K562 (cell line): ENCODE measurements around the gene GARRE1. TPM values are rescaled to one million over a fixed set of nuclear protein-coding genes. Genes with fewer than 3 reads are reported as not detected.

ENCODE experiments used
- BCLAF1 ChIP-seq, 2 experiments: fragments of 450-650 bp in 1 of 2; IDR thresholded peaks; 2 replicates each; pipeline ENCODE4 v1.6.1; 2011 to 2017; ENCODE audit warnings: low read depth in 2 of 2, antibody characterized with exemption in 1 of 2, borderline replicate concordance in 1 of 2, low read length in 1 of 2, mild to moderate bottlenecking in 1 of 2, mixed read lengths in 1 of 2; ENCODE audit not compliant: control insufficient read depth in 1 of 2
- C11orf30 ChIP-seq: fragments of 450-650 bp; IDR thresholded peaks from 2 replicates; pipeline ENCODE4 v1.6.1; 2016; ENCODE audit warnings: low read depth, mild to moderate bottlenecking
- CBX8 ChIP-seq: fragments of 200-600 bp; sonication (generic); IDR thresholded peaks from 2 replicates; pipeline ENCODE4 v1.6.1; 2012; ENCODE audit warnings: borderline replicate concordance, mixed run types, low read depth, mild to moderate bottlenecking, moderate library complexity, mixed read lengths, low read length, control low read depth, inconsistent platforms; ENCODE audit not compliant: poor library complexity, severe bottlenecking; ENCODE audit errors: extremely low read depth
- CREBBP ChIP-seq: IDR thresholded peaks from one replicate; pipeline ENCODE4 v1.6.1; 2012; ENCODE audit warnings: low read depth, mild to moderate bottlenecking, control low read depth, inconsistent platforms, low read length
- MAFF ChIP-seq: IDR thresholded peaks from 2 replicates; pipeline ENCODE4 v1.6.1; 2012; ENCODE audit warnings: low read length, improper control_type of control experiment
- MAZ ChIP-seq, 2 experiments: fragments of 450-650 bp in 1 of 2; sonication (generic) in 1 of 2; formaldehyde crosslinking; IDR thresholded peaks in 1 of 2; conservative IDR thresholded peaks in 1 of 2; 2 replicates each; pipeline versions ENCODE4 v1.4.0 to v1.5.0; 2020; ENCODE audit warnings: mild to moderate bottlenecking in 1 of 2, missing genetic modification reagents in 1 of 2
- MBD2 ChIP-seq: sonication (generic); IDR thresholded peaks from 2 replicates; pipeline ENCODE4 v1.6.1; 2016; ENCODE audit warnings: low read depth, borderline replicate concordance
- PHTF2 ChIP-seq: fragments of 250-450 bp; sonication (Bioruptor Pico); IDR thresholded peaks from 2 replicates; pipeline ENCODE4 v1.5.0; 2021; ENCODE audit warnings: mild to moderate bottlenecking
- SREBF1 ChIP-seq: fragments of 150-350 bp; IDR thresholded peaks from 2 replicates; pipeline ENCODE4 v1.6.1; 2014; ENCODE audit warnings: antibody characterized with exemption, low read depth, low read length, borderline replicate concordance
- ZNF133 ChIP-seq: fragments of 250-450 bp; sonication (Bioruptor Pico); IDR thresholded peaks from 2 replicates; pipeline ENCODE4 v1.4.0; 2020; ENCODE audit warnings: mild to moderate bottlenecking
- ZNF134 ChIP-seq: fragments of 250-450 bp; sonication (Bioruptor Pico); conservative IDR thresholded peaks from 2 replicates; pipeline ENCODE4 v1.4.0; 2020
- polyA plus RNA-seq, 8 experiments: library from polyadenylated mRNA; depleted of rRNA in 4 of 8; stranded (reverse) in 5 of 8; unstranded in 3 of 8; fragments of >200 nt; fragmentation: Nextera tagmentation in 2 of 8; fragmentation: Illumina TruSeq in 1 of 8; extraction: Ambion mirVana in 2 of 8; extraction: Trizol in 1 of 8; gene quantifications; 2 replicates each; pipeline versions ENCODE4 v1.2.1 to v1.2.3, GENCODE V29; 2011 to 2014; ENCODE audit warnings: inconsistent platforms in 1 of 8, missing spikeins in 1 of 8
- total RNA-seq, 7 experiments: library from RNA; depleted of rRNA in 6 of 7; stranded (reverse); fragments of >200 nt in 6 of 7; fragmentation: Illumina TruSeq in 2 of 7; extraction: Trizol in 2 of 7; gene quantifications; 2 replicates each; pipeline versions ENCODE4 v1.2.1 to v1.2.3, GENCODE V29; 2011 to 2021; ENCODE audit warnings: low replicate concordance in 1 of 7
- TF ChIP-seq, protein P1 (sequence below): fragments of 250-450 bp; sonication (Bioruptor Pico); IDR thresholded peaks from 2 replicates; pipeline ENCODE4 v1.8.0; 2021; ENCODE audit warnings: mild to moderate bottlenecking, moderate library complexity

GARRE1 gene
- total and polyA plus RNA-seq, 9 of the 15 experiments (the other 6 are each of a cell fraction or from before 2014, with no cell fraction given): 1.6 to 12.8 (median 7.5) TPM

- TF ChIP-seq, protein P1, sequence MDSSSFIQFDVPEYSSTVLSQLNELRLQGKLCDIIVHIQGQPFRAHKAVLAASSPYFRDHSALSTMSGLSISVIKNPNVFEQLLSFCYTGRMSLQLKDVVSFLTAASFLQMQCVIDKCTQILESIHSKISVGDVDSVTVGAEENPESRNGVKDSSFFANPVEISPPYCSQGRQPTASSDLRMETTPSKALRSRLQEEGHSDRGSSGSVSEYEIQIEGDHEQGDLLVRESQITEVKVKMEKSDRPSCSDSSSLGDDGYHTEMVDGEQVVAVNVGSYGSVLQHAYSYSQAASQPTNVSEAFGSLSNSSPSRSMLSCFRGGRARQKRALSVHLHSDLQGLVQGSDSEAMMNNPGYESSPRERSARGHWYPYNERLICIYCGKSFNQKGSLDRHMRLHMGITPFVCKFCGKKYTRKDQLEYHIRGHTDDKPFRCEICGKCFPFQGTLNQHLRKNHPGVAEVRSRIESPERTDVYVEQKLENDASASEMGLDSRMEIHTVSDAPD: no peak
- TF ChIP-seq CREBBP (no peak), MAFF (peak; percentile 51; the same call in 1 of the 2 replicates), PHTF2 (CRISPR knock-in tag) (no peak), ZNF134 (CRISPR knock-in tag) (no peak), CBX8 (no peak), MAZ (CRISPR knock-in tag; conservative IDR thresholded peaks at IDR 0.05 in 1 of 2, IDR thresholded peaks at IDR 0.05 in 1 of 2) (no peak), BCLAF1 (IDR thresholded peaks at IDR 0.05; ENCODE audit: borderline replicate concordance in 1 of 2, control insufficient read depth in 1 of 2, low read depth in 2 of 2, low read length in 1 of 2) (no peak), SREBF1 (no peak), MBD2 (no peak), C11orf30 (peak; percentile 60), ZNF133 (CRISPR knock-in tag) (no peak)
These were observed 29.2 kb upstream of the GARRE1 start (continued) for GRCh38 chr19:34224996-34225658.
